A549 treated with DMSO at 1 μM for 4 hours (cell line): Measurements from ENCODE around the gene ITGAD. TPM values are rescaled to one million over a fixed set of nuclear protein-coding genes. Genes with fewer than 3 reads are reported as not detected.

Experiments
- total RNA-seq: library from RNA; stranded (reverse); fragments of 200-300 nt; extraction: Qiagen RNA extraction; gene quantifications from 5 replicates; pipeline ENCODE4 v1.2.3, GENCODE V29; 2022; ENCODE audit warnings: low read depth

The ITGAD gene
- not detected in 5 replicates for total RNA-seq

DNA sequence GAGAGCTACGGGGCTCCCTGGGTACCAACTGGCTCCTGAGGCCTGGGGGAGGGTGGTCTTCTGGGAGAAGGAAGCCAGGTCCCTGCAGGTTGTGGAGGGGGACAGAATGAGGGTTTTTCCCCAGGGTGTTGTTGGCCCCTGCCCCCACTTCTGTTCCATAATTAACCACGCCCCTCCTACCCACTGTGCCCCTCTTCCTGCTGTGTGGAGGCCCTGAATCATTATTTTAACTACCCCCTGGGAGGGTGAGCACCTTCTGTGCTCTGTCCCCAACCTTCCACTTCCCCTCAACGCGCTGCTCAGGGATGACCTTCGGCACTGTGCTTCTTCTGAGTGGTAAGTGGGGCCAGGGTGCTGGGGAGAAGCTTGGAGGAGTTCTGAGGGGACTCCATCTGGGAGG, at the start of gene ITGAD:
Gene ITGAD (plus strand): TSS at position 280 of the 400 bp plus-strand sequence. CDS start 26 bp downstream, at position 306.

GRCh38 chr16:31354394-31355291, 38.5 kb upstream of the ITGAD start, which contains the start of gene ITGAX:
Gene ITGAX, plus strand, starts transcription at chr16:31355176. Its CDS starts 79 bp downstream, at chr16:31355255.

GRCh38 chr16:31428279-31428597, 35.1 kb downstream of the ITGAD start, which contains the start of gene COX6A2:
Gene COX6A2, minus strand, starts transcription at chr16:31428360. Its CDS starts 35 bp downstream, at chr16:31428325.

GRCh38 chr16:31458844-31459686, 65.9 kb downstream of the ITGAD start, which contains the start of gene ARMC5:
Gene ARMC5, plus strand, starts transcription at chr16:31459501. Its CDS starts 24 bp downstream, at chr16:31459525.

DNA sequence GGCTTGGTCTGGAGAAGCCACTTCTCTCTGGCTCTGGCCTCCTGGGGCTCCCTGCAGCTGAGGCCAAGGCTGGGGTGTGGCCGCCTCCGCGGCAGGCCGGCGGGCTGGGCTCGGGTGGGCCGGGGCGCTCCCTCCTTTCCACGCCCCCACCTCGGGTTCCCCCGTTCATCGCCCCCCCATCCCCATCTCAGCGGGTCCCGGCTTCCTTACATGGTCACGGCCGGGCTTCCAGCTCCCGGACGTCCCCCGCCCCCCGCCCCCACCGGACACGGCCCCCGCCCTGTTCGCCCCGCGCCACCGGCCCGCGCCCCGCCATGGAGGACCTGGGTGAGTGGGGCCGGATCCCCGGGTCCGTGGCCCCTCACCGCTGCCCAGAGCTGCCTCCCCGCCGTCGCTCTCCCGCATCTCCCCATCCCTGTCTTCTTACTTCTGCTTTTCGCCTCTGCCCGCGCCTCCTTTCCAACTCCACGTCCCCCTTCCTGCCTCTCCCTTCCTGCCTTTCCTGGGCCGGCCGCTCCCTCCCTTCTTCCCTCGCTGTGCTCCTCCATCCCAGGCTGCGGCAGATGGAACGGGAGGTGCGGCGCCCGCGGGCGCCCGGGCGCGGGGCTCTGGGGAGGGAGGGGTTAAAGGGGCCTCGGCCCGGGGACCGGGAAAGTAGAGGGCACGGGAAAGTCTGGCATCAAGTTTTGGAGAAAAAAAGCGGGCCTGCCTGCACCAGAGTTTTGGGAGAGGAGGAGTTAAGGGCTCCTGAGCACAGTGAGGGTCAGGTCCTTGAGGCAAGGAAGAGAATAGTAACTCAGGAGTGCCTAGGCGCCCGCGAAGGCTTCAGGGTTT, 79.0 kb downstream of the ITGAD start, which contains the start of gene TGFB1I1:
Gene TGFB1I1 (plus strand): TSS at position 278 of the 834 bp plus-strand sequence. CDS start 37 bp downstream, at position 315.

Other genes with a start within 250 kb of the ITGAD start
- gene PRSS36, start 243.3 kb upstream of the ITGAD start, total RNA-seq = 0.43 to 1.0 TPM (median 0.84 TPM) in 5 replicates
- 492 to 613 TPM (median 516 TPM) in 5 replicates for gene FUS, start 213.2 kb upstream of the ITGAD start, total RNA-seq
- 26.1 to 45.4 TPM (median 38.3 TPM) in 5 replicates for gene PYCARD, start 190.6 kb upstream of the ITGAD start, total RNA-seq
- 0.02 TPM in 5 replicates for gene TRIM72, start 179.2 kb upstream of the ITGAD start, total RNA-seq
- not detected in 5 replicates for gene PYDC1, start 176.2 kb upstream of the ITGAD start, total RNA-seq
- gene ITGAM, start 133.4 kb upstream of the ITGAD start, total RNA-seq = 1.1 to 2.6 TPM (median 1.9 TPM) in 5 replicates
- gene ITGAX, start 38.2 kb upstream of the ITGAD start, total RNA-seq = 1.2 to 2.0 TPM (median 1.4 TPM) in 5 replicates
- not detected in 5 replicates for gene COX6A2, start 35.0 kb downstream of the ITGAD start, total RNA-seq
- 0.08 to 0.17 TPM (median 0.15 TPM) in 4 of 5 replicates, not detected in the other for gene ZNF843, start 49.5 kb downstream of the ITGAD start, total RNA-seq
- 7.6 to 16.0 TPM (median 10.3 TPM) in 5 replicates for gene ARMC5, start 66.2 kb downstream of the ITGAD start, total RNA-seq
- 33.9 to 59.2 TPM (median 44.8 TPM) in 5 replicates for gene TGFB1I1, start 78.8 kb downstream of the ITGAD start, total RNA-seq
- 0.30 to 0.74 TPM (median 0.44 TPM) in 4 of 5 replicates, not detected in the other for gene SLC5A2, start 89.8 kb downstream of the ITGAD start, total RNA-seq
- gene RUSF1, start 115.1 kb downstream of the ITGAD start, total RNA-seq = 41.9 to 52.9 TPM (median 50.0 TPM) in 5 replicates
- gene AHSP, start 134.6 kb downstream of the ITGAD start, total RNA-seq = not detected in 5 replicates